HG02588 (cell line): Measurements from ENCODE around the gene DEDD.

ENCODE experiments used
- ATAC-seq: cut with Tn5 transposase; IDR thresholded peaks from one replicate; pipeline ENCODE4 v1.9.1; 2021; ENCODE audit warnings: mild to moderate bottlenecking, moderate library complexity; ENCODE audit not compliant: unreplicated experiment

The DEDD gene

DNA sequence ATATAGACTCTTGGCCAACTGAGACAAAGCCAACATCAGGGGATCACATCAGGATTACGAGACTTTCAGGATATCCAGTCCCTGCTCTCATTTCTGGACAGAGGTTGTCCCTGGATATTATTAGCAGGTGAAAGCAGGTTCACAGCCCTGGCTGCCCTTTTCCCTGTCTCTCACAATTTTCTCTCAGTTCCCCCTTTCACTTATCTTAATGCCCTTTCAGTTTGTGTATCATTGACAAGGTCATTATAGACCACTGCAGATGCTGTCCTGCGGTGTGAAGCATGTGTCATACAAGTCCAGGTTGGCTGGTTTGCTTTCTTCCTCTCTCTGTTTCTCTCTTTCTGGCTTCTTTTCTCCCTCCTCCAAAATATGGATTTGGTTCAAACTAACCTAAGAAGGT is 36.5 kb downstream of the DEDD start:
- ATAC-seq = no peak

DNA sequence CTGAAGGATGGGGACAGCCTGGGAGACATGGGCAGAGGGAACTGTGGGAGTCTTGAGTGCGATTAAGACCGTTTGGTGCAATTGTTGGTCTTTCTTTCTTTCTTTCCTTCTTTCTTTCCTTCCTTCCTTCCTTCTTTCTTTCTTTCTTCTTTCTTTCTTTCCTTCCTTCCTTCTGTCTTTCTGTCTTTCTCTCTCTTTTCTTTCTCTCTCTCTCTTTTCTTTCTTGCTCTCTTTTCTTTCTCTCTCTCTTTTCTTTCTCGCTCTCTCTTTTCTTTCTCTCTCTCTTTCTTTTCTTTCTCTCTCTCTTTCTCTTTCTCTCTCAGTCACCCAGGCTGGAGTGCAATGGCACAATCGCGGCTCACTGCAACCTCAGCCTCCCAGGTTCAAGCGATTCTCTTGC is 37.2 kb downstream of the DEDD start:
- ATAC-seq = no peak

DNA sequence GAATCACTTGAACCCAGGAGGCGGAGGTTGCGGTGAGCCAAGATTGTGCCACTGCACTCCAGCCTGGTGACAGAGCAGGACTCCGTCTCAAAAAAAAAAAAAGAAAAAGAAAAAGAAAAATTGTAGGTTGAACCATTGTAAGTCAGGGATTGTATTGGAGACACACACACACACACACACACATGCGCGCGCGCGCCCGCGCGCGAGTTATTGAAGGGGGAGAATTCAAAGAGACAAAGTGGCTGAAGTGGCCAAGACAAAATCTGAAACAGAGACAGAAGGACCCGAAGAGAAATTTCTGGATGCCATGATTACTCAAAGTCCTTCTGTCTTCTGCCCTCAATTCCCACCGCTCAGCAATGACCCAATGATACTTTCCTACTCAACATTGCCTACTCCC is 38.0 kb downstream of the DEDD start:
- no peak for ATAC-seq

DNA sequence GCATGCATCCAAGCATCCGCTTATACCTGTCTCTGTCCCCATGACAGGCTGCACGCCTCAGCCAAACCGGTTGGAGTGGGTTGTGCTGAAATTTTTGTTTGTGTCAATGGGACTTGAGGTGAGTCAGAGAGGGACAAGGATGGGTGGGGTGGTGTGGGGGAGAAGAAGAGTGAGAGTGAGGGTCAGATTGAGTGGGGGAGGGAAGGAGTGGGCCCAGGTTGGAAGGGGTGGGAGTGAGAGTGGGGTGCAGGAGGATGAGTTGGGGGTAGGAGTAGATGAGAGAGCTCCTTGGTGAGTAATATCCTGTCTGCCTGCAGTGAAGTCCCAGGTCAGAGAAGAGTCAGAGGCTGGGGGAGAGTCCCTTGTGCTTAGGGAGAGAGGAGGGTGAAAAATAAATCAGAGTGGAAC is 39.8 kb downstream of the DEDD start:
- ATAC-seq = no peak

DNA sequence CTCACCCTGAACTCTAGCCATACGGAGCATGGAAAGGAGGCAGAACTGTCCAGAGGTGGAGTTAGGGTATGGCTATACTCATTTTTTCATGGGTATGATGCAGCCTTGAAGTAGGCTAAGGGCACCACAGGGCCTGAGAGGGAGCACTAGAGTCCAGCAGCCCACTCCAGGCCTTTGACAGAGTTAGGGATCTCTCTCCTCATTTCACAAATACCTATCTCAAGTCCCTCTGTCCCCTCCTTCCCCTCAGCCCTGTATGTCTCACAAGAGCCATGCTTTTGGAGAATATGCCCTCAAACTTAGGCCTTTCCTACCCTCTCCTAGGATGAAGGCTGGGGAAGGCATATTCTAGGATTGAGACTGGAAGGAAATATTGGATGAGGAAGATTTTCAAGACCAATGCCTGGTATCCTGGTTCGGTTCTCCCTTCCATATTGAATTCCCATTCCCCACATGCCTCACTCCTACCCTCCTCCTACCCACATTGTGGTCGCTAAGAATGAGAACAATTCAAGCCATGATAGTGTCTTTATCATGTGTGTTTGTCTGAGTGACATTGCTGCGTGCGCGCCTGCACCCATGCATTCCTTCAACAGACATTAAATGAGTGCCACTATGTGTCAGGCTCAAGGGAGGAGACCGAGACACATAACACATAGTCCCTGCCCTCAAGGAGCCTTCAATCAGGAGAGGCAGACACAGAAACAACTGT is 40.5 kb downstream of the DEDD start:
- ATAC-seq = no peak

DNA sequence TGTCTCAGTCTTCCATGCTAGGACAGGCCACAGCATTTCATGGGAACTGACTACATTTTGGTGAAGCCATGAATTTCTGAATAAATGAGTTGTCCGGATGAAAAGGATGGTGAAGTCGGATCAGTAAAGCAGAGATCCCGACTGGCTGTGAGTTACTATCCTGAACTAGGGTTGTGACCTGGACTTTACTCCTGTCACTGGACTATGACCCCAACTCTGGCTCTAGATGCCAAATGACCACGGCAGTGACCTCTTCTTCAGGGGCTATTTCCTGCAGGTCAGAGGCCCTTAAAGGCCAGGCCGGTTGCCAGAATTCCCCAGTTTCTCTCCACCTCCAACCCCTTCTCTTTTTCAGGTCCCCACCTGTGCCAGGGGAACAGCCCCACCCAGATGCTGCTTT is 41.4 kb downstream of the DEDD start:
- ATAC-seq = no peak

DNA sequence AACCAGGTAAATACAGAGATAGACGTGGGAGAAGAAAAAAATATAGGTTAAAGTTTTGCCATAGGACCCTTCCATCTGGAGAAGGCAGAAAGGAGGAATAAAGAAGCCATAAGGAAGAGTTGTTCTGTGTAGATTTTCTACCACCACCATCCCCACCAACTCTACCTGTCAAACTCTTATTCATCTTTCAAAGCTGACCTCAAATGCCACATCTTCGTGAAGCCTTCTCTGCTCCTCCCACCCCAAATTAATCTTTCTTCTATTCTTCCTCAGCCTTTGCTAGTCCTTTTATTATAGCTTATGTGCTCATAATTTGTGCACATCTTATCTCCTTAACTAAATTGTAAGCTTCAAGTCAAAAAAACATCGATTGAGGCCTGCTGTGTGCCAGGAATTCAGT is 41.9 kb downstream of the DEDD start:
- no peak for ATAC-seq

DNA sequence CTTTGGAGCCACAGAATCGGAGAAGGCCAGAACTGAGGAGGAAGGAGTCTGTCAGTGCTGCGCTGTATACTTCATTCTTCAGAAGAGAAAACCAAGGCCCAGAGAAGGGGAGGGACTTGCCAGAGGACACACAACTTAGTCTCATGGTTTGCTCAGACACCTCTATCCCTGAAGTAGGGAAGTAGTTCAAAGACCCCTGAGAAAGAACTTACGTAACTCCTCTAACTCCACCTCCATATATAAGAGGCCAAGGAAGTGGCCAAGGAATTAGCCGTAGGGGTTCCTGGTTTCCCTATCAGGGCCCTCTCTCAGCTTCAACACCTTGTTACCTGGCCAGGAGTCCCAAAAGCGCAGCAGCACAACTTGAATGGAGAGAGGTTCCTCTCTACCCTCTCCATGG is 42.5 kb downstream of the DEDD start:
- no peak for ATAC-seq

DNA sequence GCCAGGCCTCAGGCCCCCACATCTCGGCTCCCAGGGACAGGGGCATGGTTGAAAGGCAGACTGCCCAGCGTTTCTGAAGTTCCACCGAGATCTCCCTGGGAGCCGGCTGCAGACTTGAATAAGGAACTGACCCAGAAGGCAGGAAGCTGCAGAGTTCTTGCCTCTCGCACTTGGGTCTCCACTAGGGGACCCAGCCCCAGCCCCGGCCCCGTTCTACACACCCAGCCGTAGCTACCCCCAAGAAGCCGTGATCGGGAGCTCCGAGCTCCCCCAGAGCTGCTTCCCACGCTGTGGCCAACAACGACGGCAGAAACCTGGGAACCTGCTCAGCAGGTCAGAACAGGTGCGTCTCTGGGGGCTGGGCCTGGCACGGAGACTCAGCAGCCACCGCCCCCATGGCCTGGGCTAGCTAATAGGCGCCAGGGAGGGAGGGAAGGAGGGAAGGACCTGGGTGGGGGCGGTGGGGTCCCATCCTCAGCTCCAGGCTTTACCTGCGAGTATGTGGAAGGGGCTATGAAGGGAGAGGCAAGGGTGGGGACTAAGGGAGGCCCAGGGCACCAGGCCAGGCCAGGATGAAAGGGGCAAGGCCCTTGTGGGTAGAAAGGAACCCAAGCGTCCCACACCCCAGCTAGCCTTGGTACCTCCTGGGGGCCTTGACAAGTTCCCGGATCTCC is 43.1 kb downstream of the DEDD start, which contains the start of gene NECTIN4:
Gene NECTIN4, minus strand, starts transcription at position 308 of the 674 bp plus-strand sequence. Its CDS starts 262 bp downstream, at position 46.
- ATAC-seq = no peak

DNA sequence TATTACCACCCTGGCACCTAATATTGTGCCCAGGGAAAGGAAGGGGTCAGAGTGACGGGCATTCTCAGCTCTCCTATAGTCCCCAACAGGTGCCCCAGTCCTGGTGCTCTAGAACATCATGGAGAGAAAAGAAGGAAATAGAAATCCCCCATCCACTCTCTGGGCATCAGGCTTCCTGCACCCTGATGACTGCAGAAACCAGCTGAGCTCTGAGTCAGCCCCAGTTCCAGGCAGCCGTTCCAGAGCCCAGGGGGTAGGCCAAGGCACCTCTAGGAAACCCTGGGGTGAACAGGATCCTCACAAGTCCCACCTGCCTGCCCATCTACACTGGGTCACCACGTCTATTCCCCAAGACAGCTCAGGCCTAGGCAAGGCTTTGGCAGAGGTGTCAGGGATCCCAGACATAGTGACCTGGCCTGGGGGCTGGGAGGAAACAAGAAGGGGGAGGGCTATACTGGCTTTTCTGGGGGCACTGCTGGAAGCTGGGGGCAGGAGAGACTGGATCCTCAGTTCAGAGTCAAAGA is 43.8 kb downstream of the DEDD start:
- ATAC-seq = no peak

DNA sequence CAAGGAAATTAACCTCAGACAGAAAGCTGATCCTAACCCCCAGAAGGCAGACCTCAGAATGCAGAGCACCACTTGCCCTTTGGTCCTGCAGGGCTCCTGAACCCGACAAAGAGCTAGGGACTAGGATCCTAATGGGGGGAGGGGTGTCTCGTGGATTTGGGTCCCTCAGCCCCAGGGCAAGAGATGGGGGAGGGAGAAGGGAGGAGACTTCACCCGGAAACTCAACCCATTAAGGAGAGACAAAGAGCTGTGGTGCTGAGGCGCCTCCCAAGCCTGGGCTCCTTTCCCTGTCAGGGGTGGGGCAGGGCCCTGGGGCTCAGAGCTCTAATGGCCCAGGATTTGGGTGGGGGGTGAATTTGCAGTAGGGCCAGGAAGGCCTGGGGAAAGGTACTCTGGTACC is 46.0 kb downstream of the DEDD start:
- ATAC-seq = no peak

DNA sequence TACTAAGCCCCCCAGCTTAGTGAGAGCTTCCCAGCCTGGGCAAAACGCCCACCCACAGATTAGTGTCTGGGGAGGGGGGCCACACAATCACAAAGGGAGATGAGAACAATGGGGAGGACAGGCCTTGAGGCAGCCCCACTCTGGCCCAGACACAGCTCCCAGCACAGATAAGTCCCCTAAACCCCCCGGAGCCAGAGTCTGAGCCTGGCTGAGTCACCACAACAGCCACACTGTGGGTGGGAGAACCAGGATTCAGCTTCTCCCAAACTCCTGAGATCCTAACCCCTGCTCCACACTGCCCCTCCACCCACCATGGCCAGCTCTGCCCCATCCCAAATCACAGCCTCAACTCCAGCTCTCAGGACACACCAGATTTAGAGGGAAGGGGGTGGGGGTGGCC is 47.3 kb downstream of the DEDD start:
- ATAC-seq = no peak

DNA sequence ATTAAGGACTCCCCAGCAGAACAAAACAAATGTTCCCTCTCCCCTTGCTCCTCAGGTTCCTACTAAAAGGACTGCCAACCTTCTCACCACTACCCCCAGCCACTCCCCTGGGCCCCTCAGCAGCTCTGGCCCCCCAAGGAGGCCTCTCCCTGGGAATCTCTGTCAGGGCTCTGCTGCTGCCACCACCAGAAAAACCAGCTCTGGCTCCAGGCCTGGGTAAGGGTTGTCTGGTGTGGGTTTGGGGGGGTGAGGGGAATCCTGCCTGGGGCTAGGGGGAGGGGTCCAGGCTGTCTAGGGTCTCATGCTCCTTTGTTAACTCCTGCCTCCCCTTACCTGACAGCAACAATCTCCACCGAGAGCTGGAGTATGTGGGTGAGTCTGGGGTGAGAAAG is 47.9 kb downstream of the DEDD start:
- no peak for ATAC-seq

DNA sequence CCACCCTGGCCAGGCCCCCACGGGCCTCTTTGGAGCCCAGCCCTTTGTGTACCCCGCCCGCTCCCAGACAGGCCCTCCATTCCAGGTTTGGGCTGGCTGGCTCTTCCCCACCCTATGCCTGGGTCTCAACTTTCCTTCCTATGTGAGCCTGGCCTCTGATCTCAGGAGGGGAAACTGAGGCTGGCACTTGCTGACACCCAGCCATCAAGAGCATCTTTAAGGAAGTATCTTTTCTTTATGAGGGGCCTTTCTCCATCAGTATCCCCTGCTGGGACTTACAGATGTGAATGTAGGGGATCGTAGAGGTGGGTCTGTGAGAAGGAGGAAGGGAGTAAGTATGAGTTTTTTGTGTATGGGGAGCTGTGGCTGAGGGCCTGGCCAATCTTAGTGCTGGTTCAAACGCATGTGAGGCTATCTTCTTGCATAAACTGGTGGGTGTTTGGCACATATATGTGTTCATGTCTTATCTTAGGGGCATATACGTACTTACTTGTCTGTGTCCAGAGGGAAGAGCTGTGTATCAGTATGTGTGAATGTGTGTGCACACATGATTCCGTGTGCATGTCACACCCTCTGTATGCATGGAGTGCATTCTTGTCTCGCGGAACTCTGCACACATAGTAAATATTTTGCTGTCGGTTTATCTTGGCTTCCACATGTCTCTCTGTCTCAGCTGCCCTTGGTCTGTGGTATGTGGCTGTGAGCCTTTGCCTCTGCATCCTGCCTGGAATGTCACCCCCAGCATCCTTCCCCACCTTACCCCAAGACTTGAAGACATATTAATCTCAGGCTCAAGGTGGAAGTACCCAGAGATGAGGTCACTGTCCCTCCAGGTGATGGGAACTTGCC is 48.5 kb downstream of the DEDD start:
- no peak for ATAC-seq

DNA sequence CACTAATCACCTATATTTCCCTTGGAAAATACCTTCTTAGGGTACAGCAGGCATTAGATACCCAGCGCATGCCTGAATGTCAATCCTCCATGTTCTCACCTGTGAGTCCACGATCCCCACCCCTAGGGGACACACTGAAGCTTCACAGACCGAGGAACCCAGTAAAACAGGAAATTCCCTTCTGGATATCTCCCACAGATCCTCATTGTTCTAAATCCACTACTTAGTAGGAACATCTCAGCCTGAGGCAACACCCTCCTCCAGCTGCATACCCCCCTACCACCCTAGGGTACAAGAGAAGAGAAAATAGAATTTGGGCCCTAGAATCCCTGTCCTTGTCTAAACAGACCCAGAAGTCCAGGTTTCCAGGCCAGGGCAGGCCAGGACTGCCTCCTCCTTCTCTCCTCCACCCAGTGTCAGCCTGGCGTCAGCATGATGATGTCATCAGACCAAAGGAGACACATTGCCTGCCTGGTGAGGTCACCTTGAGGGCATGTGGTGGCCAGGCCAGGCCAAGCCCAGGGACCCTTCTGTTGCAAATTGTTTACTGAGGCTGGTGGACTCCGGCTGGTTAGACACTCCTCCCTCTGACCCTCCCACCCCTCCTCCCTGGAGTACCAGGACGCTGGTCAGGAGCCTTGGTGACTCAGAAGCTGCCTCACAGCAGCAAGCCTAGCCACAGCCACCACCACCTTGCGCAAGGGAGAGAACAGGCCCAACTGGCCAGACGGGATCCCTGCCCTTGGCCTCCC is 49.3 kb downstream of the DEDD start:
- ATAC-seq = no peak

DNA sequence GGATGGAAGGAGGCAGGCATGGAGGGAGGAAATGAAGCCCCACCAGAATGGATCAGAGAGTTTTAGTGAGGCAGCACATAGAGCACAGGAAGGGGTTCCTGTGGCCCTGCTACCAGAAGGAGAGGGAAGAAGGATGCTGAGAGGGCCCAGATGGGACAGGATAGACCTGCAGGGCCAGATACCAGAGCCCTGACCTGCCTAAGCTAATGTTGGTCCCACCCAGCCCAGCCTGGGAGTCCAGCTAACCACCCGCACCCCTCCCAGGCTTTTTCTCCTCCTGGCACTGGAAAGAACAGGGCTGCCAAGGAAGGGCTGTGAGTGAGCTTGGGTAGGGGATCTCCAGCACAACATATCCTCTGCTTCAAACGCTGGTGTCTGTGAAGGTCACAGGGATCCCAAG is 50.0 kb downstream of the DEDD start:
- no peak for ATAC-seq

DNA sequence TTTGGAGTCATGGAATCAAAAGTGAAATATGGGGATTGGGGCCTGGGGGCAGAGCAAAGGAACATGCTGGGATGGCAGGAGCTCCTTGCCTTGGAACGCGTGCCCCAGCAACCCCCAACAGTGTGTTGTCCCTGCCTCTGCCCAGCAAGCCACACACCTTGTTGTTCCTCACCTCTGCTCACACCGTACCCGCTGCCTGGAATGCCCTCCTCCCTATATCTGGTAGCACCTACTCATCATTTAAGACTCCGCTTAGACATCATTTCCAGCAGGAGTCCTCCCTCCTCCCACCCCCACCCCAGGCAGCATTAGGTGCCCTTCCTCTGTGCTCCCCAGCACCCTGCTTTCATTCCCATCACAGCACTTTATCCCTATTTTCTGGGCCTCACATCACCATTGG is 50.9 kb downstream of the DEDD start:
- no peak for ATAC-seq

DNA sequence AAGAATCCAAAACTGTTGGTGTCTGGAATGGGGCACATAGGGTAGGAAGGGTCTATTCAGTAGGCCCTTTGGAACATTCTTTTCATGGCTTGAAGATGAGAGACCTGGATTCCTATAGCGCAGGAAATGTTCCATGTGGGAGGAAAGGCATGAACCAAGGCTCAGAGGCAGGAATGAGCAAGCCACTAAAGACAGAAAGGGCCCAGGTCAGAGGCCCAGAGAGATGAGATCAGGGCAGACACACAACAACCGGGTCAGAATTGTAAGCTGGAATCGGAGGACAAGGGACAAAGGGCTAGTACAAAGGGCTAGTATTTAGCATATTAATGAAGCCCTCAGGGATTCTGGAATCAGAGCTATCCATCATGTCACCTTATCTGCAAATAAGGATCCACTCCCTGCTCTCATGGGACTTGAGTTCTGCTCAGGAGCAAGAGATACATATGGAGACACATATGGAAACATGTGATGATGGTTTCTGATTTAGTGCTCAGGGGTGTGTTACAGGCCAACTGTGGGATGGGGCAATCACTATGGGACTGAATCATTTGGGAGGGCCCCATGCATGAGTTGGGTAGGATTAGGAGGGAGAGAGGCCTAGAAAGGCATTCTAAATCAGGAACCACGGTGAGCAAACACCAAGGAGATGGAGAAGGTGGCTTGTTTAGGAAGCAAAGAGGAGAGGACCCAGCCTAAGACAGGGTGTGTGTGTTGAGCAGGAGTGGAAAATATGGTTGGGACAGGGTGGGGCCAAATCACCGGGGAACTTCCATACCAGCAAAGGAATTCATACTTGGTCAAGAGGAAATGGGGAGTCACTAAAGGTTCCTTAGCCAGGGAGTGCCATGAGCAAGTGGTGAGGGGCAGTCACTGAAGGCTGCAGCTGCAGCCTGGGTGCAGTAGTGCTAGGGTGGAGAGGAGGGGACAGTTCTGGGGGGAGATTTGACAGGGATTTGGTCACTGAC is 51.7 kb downstream of the DEDD start:
- no peak for ATAC-seq

DNA sequence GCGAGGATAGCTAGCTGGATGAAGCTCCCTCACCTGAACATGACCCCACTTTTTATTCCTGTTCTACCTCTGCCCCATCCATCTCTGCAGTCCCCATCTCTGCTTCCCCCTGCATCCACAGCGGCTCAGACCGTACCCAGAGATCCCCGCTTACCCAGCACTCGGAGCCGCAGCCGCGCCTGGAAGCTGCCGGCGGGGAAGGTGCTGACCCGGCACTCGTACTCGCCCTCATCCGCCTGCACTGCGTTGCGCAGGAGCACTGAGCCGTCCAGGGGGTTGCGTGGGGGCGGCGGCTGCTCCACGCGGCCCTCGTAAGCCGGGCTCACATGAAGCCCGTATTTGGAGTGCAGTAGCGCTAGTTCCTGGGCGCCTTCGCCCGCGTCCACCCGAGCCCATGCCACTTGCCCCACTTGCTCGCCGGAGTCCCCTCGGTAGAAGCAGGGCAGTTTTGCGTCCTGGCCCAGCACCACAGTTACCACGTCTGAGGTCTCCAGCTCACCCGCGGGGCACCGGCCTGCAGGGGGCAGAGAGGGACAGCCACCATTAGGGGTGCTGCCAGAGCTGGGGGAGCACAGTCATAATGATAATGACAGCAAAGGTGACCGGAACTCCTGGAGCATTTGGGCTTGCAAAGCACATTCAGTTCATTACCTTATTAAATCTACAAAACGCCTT is 52.9 kb downstream of the DEDD start:
- no peak for ATAC-seq
